C4-2B (cell line): Measurements from ENCODE around the gene SLC38A3.

Source experiments
- CTCF ChIP-seq: fragments of 450-650 bp; conservative IDR thresholded peaks from 2 replicates; pipeline ENCODE4 v1.5.1; 2017; ENCODE audit warnings: mild to moderate bottlenecking
- ZFX ChIP-seq: fragments of 450-650 bp; IDR thresholded peaks from 2 replicates; pipeline ENCODE4 v1.6.1; 2017

GRCh38 chr3:50164481-50164880, 40.6 kb upstream of the SLC38A3 start:
- TF ChIP-seq CTCF (no peak), ZFX (no peak)
